ENCODE results near the gene MEDAG.

DNA sequence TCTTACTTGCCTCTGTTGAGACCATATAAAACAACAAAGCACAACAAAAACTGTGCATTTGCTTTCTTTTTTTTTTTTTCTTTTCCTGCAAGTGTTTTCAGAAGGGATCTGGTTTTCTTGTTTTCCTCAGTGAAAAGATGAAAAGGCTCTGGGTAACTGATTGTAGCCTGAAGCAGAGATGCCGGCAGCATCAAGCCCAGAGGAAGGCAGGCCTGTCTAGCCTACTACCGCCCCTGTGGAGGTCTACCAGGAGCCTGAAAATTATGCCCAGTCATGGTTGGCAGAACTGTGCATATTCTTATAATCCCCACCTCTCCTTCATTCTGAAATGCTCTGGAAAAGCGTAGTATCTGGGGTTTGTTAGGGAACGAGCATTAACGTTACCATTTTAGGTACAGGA is 32.6 kb upstream of the MEDAG start:
- TF ChIP-seq CTCF (conservative IDR thresholded peaks at IDR 0.05; ENCODE audit: low read depth in 2 of 2): no peak
- TF ChIP-seq ZNF114 (CRISPR knock-in tag; IDR thresholded peaks at IDR 0.05): no peak
- no peak for TF ChIP-seq EZH2phosphoT487 (IDR thresholded peaks at IDR 0.05; ENCODE audit: unreplicated experiment)
- no peak for TF ChIP-seq POLR2AphosphoS5 (IDR thresholded peaks at IDR 0.05; ENCODE audit: low read depth)
- TF ChIP-seq JUNB (IDR thresholded peaks at IDR 0.05; ENCODE audit: unreplicated experiment): no peak
- no peak for TF ChIP-seq EZH2 (IDR thresholded peaks at IDR 0.05; ENCODE audit: low read depth, unreplicated experiment)
- TF ChIP-seq CREB1 (CRISPR knock-in tag; IDR thresholded peaks at IDR 0.05; ENCODE audit: low read depth): no peak
- TF ChIP-seq, protein P1, sequence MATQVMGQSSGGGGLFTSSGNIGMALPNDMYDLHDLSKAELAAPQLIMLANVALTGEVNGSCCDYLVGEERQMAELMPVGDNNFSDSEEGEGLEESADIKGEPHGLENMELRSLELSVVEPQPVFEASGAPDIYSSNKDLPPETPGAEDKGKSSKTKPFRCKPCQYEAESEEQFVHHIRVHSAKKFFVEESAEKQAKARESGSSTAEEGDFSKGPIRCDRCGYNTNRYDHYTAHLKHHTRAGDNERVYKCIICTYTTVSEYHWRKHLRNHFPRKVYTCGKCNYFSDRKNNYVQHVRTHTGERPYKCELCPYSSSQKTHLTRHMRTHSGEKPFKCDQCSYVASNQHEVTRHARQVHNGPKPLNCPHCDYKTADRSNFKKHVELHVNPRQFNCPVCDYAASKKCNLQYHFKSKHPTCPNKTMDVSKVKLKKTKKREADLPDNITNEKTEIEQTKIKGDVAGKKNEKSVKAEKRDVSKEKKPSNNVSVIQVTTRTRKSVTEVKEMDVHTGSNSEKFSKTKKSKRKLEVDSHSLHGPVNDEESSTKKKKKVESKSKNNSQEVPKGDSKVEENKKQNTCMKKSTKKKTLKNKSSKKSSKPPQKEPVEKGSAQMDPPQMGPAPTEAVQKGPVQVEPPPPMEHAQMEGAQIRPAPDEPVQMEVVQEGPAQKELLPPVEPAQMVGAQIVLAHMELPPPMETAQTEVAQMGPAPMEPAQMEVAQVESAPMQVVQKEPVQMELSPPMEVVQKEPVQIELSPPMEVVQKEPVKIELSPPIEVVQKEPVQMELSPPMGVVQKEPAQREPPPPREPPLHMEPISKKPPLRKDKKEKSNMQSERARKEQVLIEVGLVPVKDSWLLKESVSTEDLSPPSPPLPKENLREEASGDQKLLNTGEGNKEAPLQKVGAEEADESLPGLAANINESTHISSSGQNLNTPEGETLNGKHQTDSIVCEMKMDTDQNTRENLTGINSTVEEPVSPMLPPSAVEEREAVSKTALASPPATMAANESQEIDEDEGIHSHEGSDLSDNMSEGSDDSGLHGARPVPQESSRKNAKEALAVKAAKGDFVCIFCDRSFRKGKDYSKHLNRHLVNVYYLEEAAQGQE (IDR thresholded peaks at IDR 0.05; ENCODE audit: unreplicated experiment): no peak
- no peak for TF ChIP-seq ETS1 (IDR thresholded peaks at IDR 0.05)
- TF ChIP-seq ZNF462 (CRISPR knock-in tag; IDR thresholded peaks at IDR 0.05): no peak
- no peak for TF ChIP-seq STAT1 (IDR thresholded peaks at IDR 0.05; ENCODE audit: unreplicated experiment)
- TF ChIP-seq ZNF331 (CRISPR knock-in tag; IDR thresholded peaks at IDR 0.05; ENCODE audit: low read depth): no peak
